Neuronal stem cell (in vitro differentiated cells): Measurements from ENCODE around the gene HIPK4.
"Not testable (repeated sequence)": the region's sequence is repeated elsewhere in the genome, so short reads cannot be mapped to it uniquely, and the experiment has no call there.

Experiments
- DNase-seq: peaks from one replicate; pipeline ENCODE4 v3.0.0-alpha.2; 2013; ENCODE audit warnings: low spot score
- H2AFZ ChIP-seq: one replicate; pipeline ENCODE4 v1.6.1; 2013; ENCODE audit warnings: mild to moderate bottlenecking, low read length, inconsistent platforms
- H2AK5ac ChIP-seq: 2 replicates; pipeline ENCODE4 v1.6.1; 2013; ENCODE audit warnings: low read depth, mild to moderate bottlenecking, inconsistent platforms, low read length, moderate library complexity, mixed read lengths
- H2BK120ac ChIP-seq: 2 replicates; pipeline ENCODE4 v1.6.1; 2013; ENCODE audit warnings: low read depth, mild to moderate bottlenecking, inconsistent platforms, low read length, moderate library complexity, mixed read lengths
- H2BK12ac ChIP-seq: one replicate; pipeline ENCODE4 v1.6.1; 2013; ENCODE audit warnings: low read length, inconsistent platforms
- H2BK15ac ChIP-seq: 2 replicates; pipeline ENCODE4 v1.6.1; 2013; ENCODE audit warnings: mild to moderate bottlenecking, low read length, inconsistent platforms, mixed read lengths
- H2BK5ac ChIP-seq: one replicate; pipeline ENCODE4 v1.6.1; 2013; ENCODE audit warnings: inconsistent platforms, mild to moderate bottlenecking, low read length, moderate library complexity
- H3K14ac ChIP-seq: one replicate; pipeline ENCODE4 v1.6.1; 2013; ENCODE audit warnings: low read length, inconsistent platforms
- H3K18ac ChIP-seq: 2 replicates; pipeline ENCODE4 v1.6.1; 2013; ENCODE audit warnings: low read length, inconsistent platforms
- H3K23ac ChIP-seq: 2 replicates; pipeline ENCODE4 v1.6.1; 2013; ENCODE audit warnings: low read depth, mild to moderate bottlenecking, mixed read lengths, low read length, inconsistent platforms; ENCODE audit not compliant: poor library complexity
- H3K27ac ChIP-seq: replicated peaks from 3 replicates; pipeline ENCODE4 v1.5.1; 2013; ENCODE audit warnings: low read length, inconsistent platforms
- H3K27me3 ChIP-seq, 3 experiments: 2 replicates each; pipeline ENCODE4 v1.6.1; 2013; ENCODE audit warnings: low read length in 3 of 3, mild to moderate bottlenecking in 2 of 3, inconsistent platforms in 1 of 3, low read depth in 1 of 3, mixed read lengths in 1 of 3, moderate library complexity in 1 of 3; ENCODE audit not compliant: control insufficient read depth in 3 of 3, insufficient read depth in 3 of 3
- H3K36me3 ChIP-seq, 2 donors: replicated peaks in 1 of 2; 2 replicates each; pipeline ENCODE4 v1.6.1; 2013; ENCODE audit warnings: low read length in 2 of 2; ENCODE audit not compliant: control insufficient read depth in 2 of 2, insufficient read depth in 2 of 2
- H3K4ac ChIP-seq: 2 replicates; pipeline ENCODE4 v1.6.1; 2013; ENCODE audit warnings: inconsistent platforms, mild to moderate bottlenecking, low read length, moderate library complexity
- H3K4me1 ChIP-seq, 2 donors: 1 replicate in 1 of 2; 2 replicates in 1 of 2; pipeline ENCODE4 v1.6.1; 2013; ENCODE audit warnings: low read length in 2 of 2, low read depth in 1 of 2; ENCODE audit not compliant: control insufficient read depth in 2 of 2, insufficient read depth in 1 of 2
- H3K4me2 ChIP-seq: one replicate; pipeline ENCODE4 v1.6.1; 2013; ENCODE audit warnings: mild to moderate bottlenecking, low read length, inconsistent platforms; ENCODE audit not compliant: insufficient read depth, poor library complexity, severe bottlenecking
- H3K4me3 ChIP-seq, 2 donors: 2 replicates each; pipeline ENCODE4 v1.5.1; 2013; ENCODE audit warnings: low read length in 2 of 2, mild to moderate bottlenecking in 2 of 2, inconsistent platforms in 1 of 2, moderate library complexity in 1 of 2
- H3K79me1 ChIP-seq: one replicate; pipeline ENCODE4 v1.6.1; 2013; ENCODE audit warnings: low read depth, mild to moderate bottlenecking, inconsistent platforms, low read length, moderate library complexity
- H3K9ac ChIP-seq: one replicate; pipeline ENCODE4 v1.6.1; 2013; ENCODE audit warnings: mild to moderate bottlenecking, low read depth, low read length, inconsistent platforms; ENCODE audit not compliant: poor library complexity
- H3K9me3 ChIP-seq, 2 donors: replicated peaks in 1 of 2; 2 replicates each; pipeline versions ENCODE3 to v1.6.1; 2013; ENCODE audit warnings: low read length in 2 of 2, mild to moderate bottlenecking in 2 of 2, inconsistent platforms in 1 of 2, low read depth in 1 of 2, mixed read lengths in 1 of 2, moderate library complexity in 1 of 2; ENCODE audit not compliant: control insufficient read depth in 2 of 2, insufficient read depth in 1 of 2
- H4K8ac ChIP-seq: one replicate; pipeline ENCODE4 v1.6.1; 2013; ENCODE audit warnings: low read depth, mild to moderate bottlenecking, inconsistent platforms, low read length, moderate library complexity
- H4K91ac ChIP-seq: one replicate; pipeline ENCODE4 v1.6.1; 2013; ENCODE audit warnings: low read length, low read depth, mild to moderate bottlenecking, inconsistent platforms; ENCODE audit not compliant: poor library complexity
- WGBS, 2 donors: extraction: QIAGEN DNeasy Blood & Tissue Kit; methylation state at CpG; one replicate each; pipeline ENCODE4 v1.1.7; 2013; ENCODE audit warnings: missing lambda C conversion rate in 2 of 2, mixed read lengths in 1 of 2; ENCODE audit not compliant: insufficient read length in 2 of 2, insufficient replicate concordance in 1 of 2; ENCODE audit errors: extremely low coverage in 2 of 2; 5-methylcytosine and 5-hydroxymethylcytosine counted together

Gene HIPK4

GRCh38 chr19:40410030-40410389 lies 20.0 kb upstream of the HIPK4 start:
- H3K14ac ChIP-seq, result no peak overlapping the region
- H2BK120ac ChIP-seq, result no peak overlapping the region
- H2BK12ac ChIP-seq, result no peak overlapping the region
- no CpG with 5 or more reads among the region's 9 CpGs for WGBS, 2 donors
- H3K4ac ChIP-seq, result no peak overlapping the region
- no peak overlapping the region for H3K27ac ChIP-seq
- H4K91ac ChIP-seq, result no peak overlapping the region
- no peaks in the 10 kb centered on the region for H3K27me3 ChIP-seq
- no peak overlapping the region for H3K23ac ChIP-seq
- H3K4me3 ChIP-seq, result no peak overlapping the region
- no peaks in the 10 kb centered on the region for H3K9me3 ChIP-seq
- no peak for DNase-seq
- no peak overlapping the region for H3K9ac ChIP-seq
- no peak overlapping the region for H2BK15ac ChIP-seq
- H2AFZ ChIP-seq, result peak overlapping the region; percentile 84
- peak overlapping the region; percentile 14 for H3K4me2 ChIP-seq
- H3K79me1 ChIP-seq, result no peaks in the 10 kb centered on the region
- H3K18ac ChIP-seq, result peak overlapping the region; percentile 38
- H3K4me1 ChIP-seq, result peaks cover 11 to 20% of the 10 kb centered on the region in 2 donors
- H4K8ac ChIP-seq, result no peak overlapping the region
- peak overlapping the region; percentile 39 for H2BK5ac ChIP-seq
- peak overlapping the region; percentile 13 for H2AK5ac ChIP-seq
- no peaks in the 10 kb centered on the region for H3K36me3 ChIP-seq

GRCh38 chr19:40408598-40408925 lies 18.6 kb upstream of the HIPK4 start:
- not testable (repeated sequence) for H3K14ac ChIP-seq, H4K8ac ChIP-seq

GRCh38 chr19:40407714-40408597 lies 18.0 kb upstream of the HIPK4 start:
- H3K27ac ChIP-seq, result no peak overlapping the region
- WGBS, 2 donors, result no CpG with 5 or more reads among the region's 22 CpGs
- peak overlapping the region; percentile 64 for H3K18ac ChIP-seq
- H3K14ac ChIP-seq, result peak overlapping the region; percentile 47
- no peaks in the 10 kb centered on the region for H3K27me3 ChIP-seq
- no peak overlapping the region for H2AFZ ChIP-seq
- H3K9ac ChIP-seq, result no peak overlapping the region
- H3K4me1 ChIP-seq, result peaks cover 16 to 19% of the 10 kb centered on the region in 2 donors
- H2BK120ac ChIP-seq, result peak overlapping the region; percentile 87
- no peak overlapping the region for H3K4me3 ChIP-seq
- H2BK12ac ChIP-seq, result peak overlapping the region; percentile 73
- no peaks in the 10 kb centered on the region for H3K9me3 ChIP-seq
- peak overlapping the region; percentile 98 for H3K4ac ChIP-seq
- H3K4me2 ChIP-seq, result no peak overlapping the region
- no peak overlapping the region for H4K8ac ChIP-seq
- H3K79me1 ChIP-seq, result peaks cover 1% of the 10 kb centered on the region
- no peak for DNase-seq
- H3K36me3 ChIP-seq, result no peaks in the 10 kb centered on the region
- peak overlapping the region; percentile 83 for H2BK15ac ChIP-seq
- H2BK5ac ChIP-seq, result no peak overlapping the region
- H3K23ac ChIP-seq, result peak overlapping the region; percentile 85
- H2AK5ac ChIP-seq, result peak overlapping the region; percentile 97
- peak overlapping the region; percentile 94 for H4K91ac ChIP-seq

More at GRCh38 chr19:40408598-40408925, 18.6 kb upstream of the HIPK4 start:
- H3K4ac ChIP-seq, H2BK12ac ChIP-seq, H3K4me2 ChIP-seq, H3K27me3 ChIP-seq, H3K27ac ChIP-seq, H2AFZ ChIP-seq, H3K79me1 ChIP-seq, H3K23ac ChIP-seq, H3K9me3 ChIP-seq, H3K9ac ChIP-seq, H4K91ac ChIP-seq, DNase-seq, H3K36me3 ChIP-seq, H2BK120ac ChIP-seq, H3K4me3 ChIP-seq, H3K18ac ChIP-seq, H2BK5ac ChIP-seq: not testable (repeated sequence)
- peak overlapping the region; percentile 97 for H2AK5ac ChIP-seq
- peak overlapping the region; percentile 83 for H2BK15ac ChIP-seq
- no CpG with 5 or more reads among the region's 8 CpGs for WGBS, 2 donors
- peaks cover 16 to 20% of the 10 kb centered on the region in 2 donors for H3K4me1 ChIP-seq

GRCh38 chr19:40403262-40403984 lies 13.4 kb upstream of the HIPK4 start:
- H4K8ac ChIP-seq, result no peak overlapping the region
- WGBS, 2 donors, result no CpG with 5 or more reads among the region's 41 CpGs
- no peak overlapping the region for H3K23ac ChIP-seq
- H3K9ac ChIP-seq, result peak overlapping the region; percentile 91
- H2BK12ac ChIP-seq, result no peak overlapping the region
- H4K91ac ChIP-seq, result no peak overlapping the region
- H2AFZ ChIP-seq, result peak overlapping the region; percentile 94
- H2AK5ac ChIP-seq, result no peak overlapping the region
- H2BK15ac ChIP-seq, result peak overlapping the region; percentile 67
- H3K14ac ChIP-seq, result peak overlapping the region; percentile 97
- peak; percentile 91 for DNase-seq
- no peaks in the 10 kb centered on the region for H3K9me3 ChIP-seq
- peak overlapping the region; percentile 98 for H3K18ac ChIP-seq
- H2BK120ac ChIP-seq, result no peak overlapping the region
- peaks cover 1% of the 10 kb centered on the region for H3K79me1 ChIP-seq
- peak overlapping the region; percentile 63 for H2BK5ac ChIP-seq
- H3K4me2 ChIP-seq, result peak overlapping the region; percentile 97
- H3K27ac ChIP-seq, result peak overlapping the region; percentile 84
- H3K4ac ChIP-seq, result no peak overlapping the region
- peaks cover 1 to 13% of the 10 kb centered on the region in 2 donors for H3K4me1 ChIP-seq
- H3K4me3 ChIP-seq, result peak overlapping the region; percentile 71 to 81
- H3K27me3 ChIP-seq, result peaks cover 0 to 2% (median 0%) of the 10 kb centered on the region in 3 experiments
- no peaks in the 10 kb centered on the region for H3K36me3 ChIP-seq
